H1 (cell line): ENCODE measurements around the gene SYCE1L. TPM values are rescaled to one million over a fixed set of nuclear protein-coding genes. Genes with fewer than 3 reads are reported as not detected.

Experiments
- CTCF ChIA-PET: fragments of 300-600 bp; sonication (Branson Sonifier 250); formaldehyde crosslinking; loops from one replicate; lab custom pipeline; 2021; ENCODE audit not compliant: partially characterized antibody; lab: Charles Lee
- POLR2A ChIA-PET: fragments of 300-600 bp; sonication (Branson Sonifier 250); formaldehyde crosslinking; loops from one replicate; lab custom pipeline; 2021; ENCODE audit warnings: inconsistent platforms; ENCODE audit not compliant: partially characterized antibody; lab: Charles Lee
- DNase-seq, 2 experiments: peaks; one replicate each; pipeline versions ENCODE4 v3.0.0 to v3.0.0-alpha.2; 2010 to 2022; ENCODE audit warnings: low spot score in 2 of 2, low read depth in 1 of 2, mixed read lengths in 1 of 2
- FAIRE-seq: peaks from 2 replicates; lab custom pipeline; 2011; peaks lifted over from hg19 to GRCh38; lab: Jason Lieb, UNC
- H2AFZ ChIP-seq: 2 replicates; pipeline ENCODE4 v1.8.1; 2012; ENCODE audit warnings: low read length, inconsistent platforms
- H2AK5ac ChIP-seq: 2 replicates; pipeline ENCODE4 v1.6.1; 2013; ENCODE audit warnings: low read depth, low read length
- H2BK120ac ChIP-seq: replicated peaks from 2 replicates; pipeline ENCODE3; 2013; ENCODE audit warnings: low read depth, low read length, inconsistent platforms
- H2BK12ac ChIP-seq: 2 replicates; pipeline ENCODE4 v1.6.1; 2013; ENCODE audit warnings: low read depth, low read length
- H2BK15ac ChIP-seq: 2 replicates; pipeline ENCODE4 v1.6.1; 2013; ENCODE audit warnings: low read length
- H2BK20ac ChIP-seq: 2 replicates; pipeline ENCODE4 v1.6.1; 2013; ENCODE audit warnings: low read length
- H2BK5ac ChIP-seq: 2 replicates; pipeline ENCODE4 v1.6.1; 2013; ENCODE audit warnings: low read depth, low read length
- H3K14ac ChIP-seq: 2 replicates; pipeline ENCODE4 v1.6.1; 2013; ENCODE audit warnings: inconsistent platforms; ENCODE audit not compliant: insufficient read length
- H3K18ac ChIP-seq: 2 replicates; pipeline ENCODE4 v1.6.1; 2013; ENCODE audit warnings: low read length; ENCODE audit errors: extremely low read depth
- H3K23ac ChIP-seq: 2 replicates; pipeline ENCODE4 v1.6.1; 2013; ENCODE audit warnings: inconsistent platforms; ENCODE audit not compliant: insufficient read length
- H3K23me2 ChIP-seq: 2 replicates; pipeline ENCODE4 v1.6.1; 2013; ENCODE audit warnings: low read depth, low read length
- H3K27ac ChIP-seq: 2 replicates; pipeline ENCODE4 v1.6.1; 2011; ENCODE audit warnings: low read depth, low read length, inconsistent platforms
- H3K27me3 ChIP-seq, 4 experiments: replicated peaks in 1 of 4; 1 replicate in 1 of 4; 2 replicates in 3 of 4; pipeline versions ENCODE4 v1.6.1 to v1.8.1; 2011 to 2013; ENCODE audit warnings: low read length in 3 of 4, mild to moderate bottlenecking in 3 of 4, inconsistent platforms in 2 of 4, mixed read lengths in 2 of 4, moderate library complexity in 1 of 4; ENCODE audit not compliant: control insufficient read depth in 3 of 4, insufficient read depth in 3 of 4; ENCODE audit errors: extremely low read depth in 1 of 4
- H3K36me3 ChIP-seq, 4 experiments: 2 replicates each; pipeline versions ENCODE4 v1.6.1 to v1.8.1; 2011 to 2013; ENCODE audit warnings: mild to moderate bottlenecking in 4 of 4, low read length in 3 of 4, moderate library complexity in 2 of 4, control low read depth in 1 of 4, inconsistent platforms in 1 of 4; ENCODE audit not compliant: insufficient read depth in 4 of 4, control insufficient read depth in 2 of 4
- H3K4ac ChIP-seq: replicated peaks from 2 replicates; pipeline ENCODE3; 2013; ENCODE audit warnings: low read length, low read depth, mixed read lengths, inconsistent platforms; ENCODE audit not compliant: insufficient read length
- H3K4me1 ChIP-seq, 4 experiments: replicated peaks in 1 of 4; 1 replicate in 1 of 4; 2 replicates in 3 of 4; pipeline versions ENCODE4 v1.6.1 to v1.8.1; 2011 to 2013; ENCODE audit warnings: low read length in 3 of 4, inconsistent platforms in 2 of 4, mixed read lengths in 1 of 4; ENCODE audit not compliant: insufficient read depth in 4 of 4, control insufficient read depth in 3 of 4
- H3K4me2 ChIP-seq, 2 experiments: 2 replicates each; pipeline versions ENCODE4 v1.6.1 to v1.8.1; 2011 to 2013; ENCODE audit warnings: low read depth in 2 of 2, low read length in 2 of 2, control low read depth in 1 of 2, inconsistent platforms in 1 of 2, mild to moderate bottlenecking in 1 of 2; ENCODE audit not compliant: insufficient read depth in 1 of 2
- H3K4me3 ChIP-seq, 4 experiments: fragments of 200-600, 300-600 bp in 1 of 4; sonication (generic), shearing (Covaris generic), sonication (Bioruptor Twin) in 1 of 4; 2 replicates each; pipeline versions ENCODE4 v1.5.1 to v1.8.1; 2011 to 2016; ENCODE audit warnings: low read length in 4 of 4, low read depth in 3 of 4, control low read depth in 2 of 4, inconsistent platforms in 2 of 4, mild to moderate bottlenecking in 2 of 4, mixed read lengths in 1 of 4, moderate library complexity in 1 of 4; ENCODE audit not compliant: insufficient read depth in 2 of 4; ENCODE audit errors: extremely low read depth in 1 of 4
- H3K56ac ChIP-seq: replicated peaks from 2 replicates; pipeline ENCODE3; 2013; ENCODE audit warnings: low read depth, mild to moderate bottlenecking, mixed read lengths, low read length, inconsistent platforms; ENCODE audit not compliant: insufficient read length
- H3K79me1 ChIP-seq: 2 replicates; pipeline ENCODE4 v1.6.1; 2013; ENCODE audit warnings: low read depth, low read length, control low read depth
- H3K79me2 ChIP-seq, 2 experiments: 2 replicates each; pipeline versions ENCODE4 v1.6.1 to v1.8.1; 2012 to 2013; ENCODE audit warnings: low read length in 2 of 2, mild to moderate bottlenecking in 2 of 2, inconsistent platforms in 1 of 2; ENCODE audit not compliant: insufficient read depth in 2 of 2, control insufficient read depth in 1 of 2
- H3K9ac ChIP-seq, 4 experiments: replicated peaks in 1 of 4; 1 replicate in 1 of 4; 2 replicates in 3 of 4; pipeline versions ENCODE4 v1.6.1 to v1.8.1; 2011 to 2013; ENCODE audit warnings: low read depth in 3 of 4, low read length in 3 of 4, control low read depth in 2 of 4, mild to moderate bottlenecking in 2 of 4, moderate library complexity in 2 of 4, inconsistent platforms in 1 of 4; ENCODE audit errors: extremely low read depth in 1 of 4
- H3K9me3 ChIP-seq, 2 experiments: 2 replicates each; pipeline versions ENCODE4 v1.6.1 to v1.8.1; 2012 to 2013; ENCODE audit warnings: mild to moderate bottlenecking in 2 of 2, moderate library complexity in 2 of 2, control low read depth in 1 of 2, inconsistent platforms in 1 of 2, low read depth in 1 of 2, low read length in 1 of 2, mixed read lengths in 1 of 2; ENCODE audit not compliant: insufficient read depth in 2 of 2
- H4K20me1 ChIP-seq, 2 experiments: replicated peaks in 1 of 2; 2 replicates each; pipeline versions ENCODE3 to v1.8.1; 2011 to 2013; ENCODE audit warnings: inconsistent platforms in 2 of 2, low read length in 2 of 2, mild to moderate bottlenecking in 1 of 2; ENCODE audit not compliant: insufficient read depth in 2 of 2, control insufficient read depth in 1 of 2
- H4K5ac ChIP-seq: 2 replicates; pipeline ENCODE4 v1.6.1; 2013; ENCODE audit warnings: low read length, low read depth, mixed read lengths, inconsistent platforms; ENCODE audit not compliant: insufficient read length
- H4K8ac ChIP-seq: 2 replicates; pipeline ENCODE4 v1.8.0; 2013; ENCODE audit warnings: mild to moderate bottlenecking, moderate library complexity, low read length, inconsistent platforms; ENCODE audit not compliant: insufficient read depth; ENCODE audit errors: extremely low read depth
- H4K91ac ChIP-seq: replicated peaks from 2 replicates; pipeline ENCODE3; 2013; ENCODE audit warnings: low read length, mixed read lengths, inconsistent platforms; ENCODE audit not compliant: insufficient read length
- ATF3 ChIP-seq: IDR thresholded peaks from 2 replicates; pipeline ENCODE4 v1.6.1; 2011; ENCODE audit warnings: low read depth, mild to moderate bottlenecking, low read length; ENCODE audit not compliant: insufficient read depth
- CEBPB ChIP-seq: IDR thresholded peaks from 2 replicates; pipeline ENCODE4 v1.6.1; 2012; ENCODE audit warnings: low read depth, low read length
- NRF1 ChIP-seq: IDR thresholded peaks from 2 replicates; pipeline ENCODE4 v1.6.1; 2011; ENCODE audit warnings: mild to moderate bottlenecking, low read depth, low read length, improper control_type of control experiment
- RNF2 ChIP-seq: fragments of 200-900, 300-1000 bp; sonication (generic); IDR thresholded peaks from 2 replicates; pipeline ENCODE4 v1.7.1; 2016; ENCODE audit warnings: borderline replicate concordance, low read depth, mild to moderate bottlenecking, antibody characterized with exemption, low read length; ENCODE audit not compliant: poor library complexity, severe bottlenecking; ENCODE audit errors: missing control alignments
- RXRA ChIP-seq: IDR thresholded peaks from 2 replicates; pipeline ENCODE4 v1.6.1; 2011; ENCODE audit warnings: low read depth, mild to moderate bottlenecking, low read length, moderate library complexity; ENCODE audit not compliant: insufficient read depth
- SIRT6 ChIP-seq: IDR thresholded peaks from one replicate; pipeline ENCODE4 v1.7.1; 2012; ENCODE audit warnings: low read length, inconsistent platforms
- WGBS, 2 experiments: shearing (Covaris generic) in 1 of 2; methylation state at CpG; one replicate each; pipeline versions ENCODE4 v1.1.6 to v1.1.7; 2013 to 2015; ENCODE audit warnings: low lambda C conversion rate in 2 of 2, mixed read lengths in 2 of 2, inconsistent platforms in 1 of 2, low coverage in 1 of 2, missing lambda C conversion rate in 1 of 2; ENCODE audit not compliant: insufficient replicate concordance in 2 of 2, insufficient coverage in 1 of 2, insufficient read length in 1 of 2; ENCODE audit errors: extremely low coverage in 1 of 2, missing lambda C conversion rate in 1 of 2; 5-methylcytosine and 5-hydroxymethylcytosine counted together
- polyA plus RNA-seq, 7 experiments: library from polyadenylated mRNA; depleted of rRNA in 3 of 7; stranded (reverse) in 5 of 7; unstranded in 2 of 7; fragments of >200 nt in 5 of 7; fragments of 200-250 nt in 2 of 7; gene quantifications; 1 replicate in 5 of 7; 2 replicates in 1 of 7; 4 replicates in 1 of 7; pipeline versions ENCODE4 v1.2.1 to v1.2.3, GENCODE V29; 2011 to 2013; ENCODE audit warnings: missing spikeins in 2 of 7, mixed read lengths in 2 of 7
- total RNA-seq: library from RNA; stranded (reverse); fragmentation: NEBNext Ultra II Directional; extraction: Animal tissue kit (Norgen Biotek cat#: 25700); gene quantifications from 2 replicates; pipeline ENCODE4 v1.2.1, GENCODE V29; 2021

The SYCE1L gene
- total and polyA plus RNA-seq, 2 of the 8 experiments (the other 6 are each of a cell fraction or from before 2014, with no cell fraction given) = 5.8 to 6.8 TPM

GRCh38 chr16:77225182-77225581, 26.0 kb downstream of the SYCE1L start:
- Histone ChIP-seq H4K91ac (no peak overlapping the region), H4K20me1 (no peaks in the 10 kb centered on the region), H3K27me3 (no peaks in the 10 kb centered on the region), H2BK5ac (no peak overlapping the region), H3K18ac (no peak overlapping the region), H3K4me1 (peaks cover 0 to 5% (median 2%) of the 10 kb centered on the region in 4 experiments; a peak in 1 of 7 replicates), H2BK12ac (no peak overlapping the region), H3K36me3 (no peaks in the 10 kb centered on the region), H2AK5ac (no peak overlapping the region), H3K23ac (no peak overlapping the region), H3K23me2 (no peaks in the 10 kb centered on the region; the same call in 1 of the 2 replicates), H3K79me2 (no peaks in the 10 kb centered on the region), H3K79me1 (no peaks in the 10 kb centered on the region), H3K9ac (no peak overlapping the region), H3K27ac (no peak overlapping the region), H4K8ac (no peak overlapping the region), H2BK15ac (no peak overlapping the region), H3K9me3 (no peaks in the 10 kb centered on the region; a peak in 1 of 4 replicates), H3K56ac (no peak overlapping the region), H3K4me3 (no peak overlapping the region), H2BK20ac (no peak overlapping the region), H4K5ac (no peak overlapping the region), H2BK120ac (no peak overlapping the region), H3K14ac (no peak overlapping the region), H3K4me2 (no peak overlapping the region), H3K4ac (no peak overlapping the region), H2AFZ (no peak overlapping the region)
- WGBS, 2 experiments = 92% methylated on average over 3 of the region's 3 CpGs; no CpG with 5 or more reads in 1 of the 2 experiments
- FAIRE-seq (no peak), DNase-seq (no peak)
- ChIA-PET POLR2A (no interaction called here), CTCF (no interaction called here)
- TF ChIP-seq SIRT6 (no peak), ATF3 (no peak), RXRA (no peak), CEBPB (no peak), NRF1 (no peak), RNF2 (no peak)
